Small intestine (tissue), 7 donors: ENCODE results near the gene TNKS2. TPM values are rescaled to one million over a fixed set of nuclear protein-coding genes. Genes with fewer than 3 reads are reported as not detected.

Source experiments
- DNase-seq, 2 donors: peaks; one replicate each; pipeline versions ENCODE4 v3.0.0 to v3.0.0-alpha.2; 2013
- FAIRE-seq: peaks from 2 replicates; lab custom pipeline; 2012; peaks lifted over from hg19 to GRCh38; lab: Jason Lieb, UNC
- H3K27ac ChIP-seq, 3 donors: one replicate each; pipeline ENCODE4 v1.5.1; 2013; ENCODE audit warnings: low read length in 2 of 3, mild to moderate bottlenecking in 2 of 3, control low read depth in 1 of 3, inconsistent platforms in 1 of 3, low read depth in 1 of 3, moderate library complexity in 1 of 3
- H3K27me3 ChIP-seq, 3 donors: one replicate each; pipeline ENCODE4 v1.6.1; 2013; ENCODE audit warnings: low read length in 3 of 3, inconsistent platforms in 1 of 3; ENCODE audit not compliant: control insufficient read depth in 3 of 3, insufficient read depth in 3 of 3
- H3K36me3 ChIP-seq, 3 donors: one replicate each; pipeline ENCODE4 v1.6.1; 2013; ENCODE audit warnings: low read length in 3 of 3, inconsistent platforms in 1 of 3, low read depth in 1 of 3, mild to moderate bottlenecking in 1 of 3, moderate library complexity in 1 of 3; ENCODE audit not compliant: control insufficient read depth in 3 of 3, insufficient read depth in 2 of 3
- H3K4me1 ChIP-seq, 3 donors: one replicate each; pipeline ENCODE4 v1.6.1; 2013; ENCODE audit warnings: low read length in 2 of 3, inconsistent platforms in 1 of 3, low read depth in 1 of 3, mild to moderate bottlenecking in 1 of 3, moderate library complexity in 1 of 3; ENCODE audit not compliant: control insufficient read depth in 3 of 3, insufficient read depth in 2 of 3
- H3K4me3 ChIP-seq, 3 donors: one replicate each; pipeline ENCODE4 v1.5.1; 2013; ENCODE audit warnings: low read length in 3 of 3, control low read depth in 1 of 3, inconsistent platforms in 1 of 3, low read depth in 1 of 3, mild to moderate bottlenecking in 1 of 3, moderate library complexity in 1 of 3
- H3K9me3 ChIP-seq, 2 donors: one replicate each; pipeline ENCODE4 v1.6.1; 2013; ENCODE audit warnings: low read depth in 1 of 2, low read length in 1 of 2; ENCODE audit not compliant: control insufficient read depth in 2 of 2, insufficient read depth in 1 of 2
- WGBS, 3 donors: extraction: QIAGEN DNeasy Blood & Tissue Kit; methylation state at CpG; one replicate each; pipeline ENCODE4 v1.1.7; 2013; 5-methylcytosine and 5-hydroxymethylcytosine counted together
- polyA plus RNA-seq, 4 donors: library from polyadenylated mRNA; stranded (reverse) in 3 of 4; unstranded in 1 of 4; fragments of 200-250 nt in 3 of 4; fragments of 120-200 nt in 1 of 4; gene quantifications; one replicate each; pipeline versions ENCODE4 v1.2.1 to v1.2.3, GENCODE V29; 2013
- donor health status: healthy with polysubstance abuse.
- donor health status: control.
- donor health status: control.
- donor health status: Bipolar disorder and iron deficiency.
- donor health status: healthy.

TNKS2 gene
- polyA plus RNA-seq, 4 donors: 9.2 to 30.0 (median 10.2) TPM

DNA sequence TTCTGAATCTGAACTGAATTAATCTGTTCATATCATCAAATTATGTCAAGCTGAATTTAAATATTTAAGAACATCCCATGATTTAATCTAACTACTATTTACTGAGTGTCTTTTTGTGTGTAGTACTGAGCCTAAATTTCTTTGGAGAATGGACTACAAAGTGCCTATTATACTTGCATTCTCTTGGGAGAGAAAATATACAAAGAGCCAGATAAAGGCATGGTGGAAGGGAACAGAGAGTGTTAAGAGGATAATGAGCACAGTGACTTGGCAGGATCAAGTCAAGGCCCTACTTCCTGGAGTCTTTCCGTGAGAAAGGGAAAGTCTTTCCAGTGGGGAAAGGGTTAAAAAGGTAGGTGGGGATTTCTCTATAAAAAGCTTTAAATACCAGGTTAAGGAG is 15.0 kb downstream of the TNKS2 start:
- FAIRE-seq: no peak

GRCh38 chr10:91816981-91817380 is 18.8 kb downstream of the TNKS2 start:
- no peak overlapping the region for H3K4me3 ChIP-seq
- H3K9me3 ChIP-seq: no peaks in the 10 kb centered on the region
- FAIRE-seq (no peak), DNase-seq (no peak)
- no peaks in the 10 kb centered on the region for H3K27me3 ChIP-seq
- 82 to 87% (median 83%) methylated on average over 2 of the region's 2 CpGs for WGBS, 3 donors
- H3K4me1 ChIP-seq: no peaks in the 10 kb centered on the region
- peaks cover 4 to 26% (median 11%) of the 10 kb centered on the region in 3 donors for H3K36me3 ChIP-seq
- H3K27ac ChIP-seq: no peak overlapping the region

More for the DNA sequence above, 15.0 kb downstream of the TNKS2 start:
- DNase-seq: no peak
- H3K9me3 ChIP-seq: no peaks in the 10 kb centered on the region
- H3K4me1 ChIP-seq: no peaks in the 10 kb centered on the region
- no peak overlapping the region for H3K27ac ChIP-seq
- no peaks in the 10 kb centered on the region for H3K27me3 ChIP-seq
- WGBS, 3 donors: 78 to 89% (median 87%) methylated on average over 1 of the region's 1 CpG
- H3K36me3 ChIP-seq: peaks cover 2 to 21% (median 5%) of the 10 kb centered on the region in 3 donors
- no peak overlapping the region for H3K4me3 ChIP-seq

DNA sequence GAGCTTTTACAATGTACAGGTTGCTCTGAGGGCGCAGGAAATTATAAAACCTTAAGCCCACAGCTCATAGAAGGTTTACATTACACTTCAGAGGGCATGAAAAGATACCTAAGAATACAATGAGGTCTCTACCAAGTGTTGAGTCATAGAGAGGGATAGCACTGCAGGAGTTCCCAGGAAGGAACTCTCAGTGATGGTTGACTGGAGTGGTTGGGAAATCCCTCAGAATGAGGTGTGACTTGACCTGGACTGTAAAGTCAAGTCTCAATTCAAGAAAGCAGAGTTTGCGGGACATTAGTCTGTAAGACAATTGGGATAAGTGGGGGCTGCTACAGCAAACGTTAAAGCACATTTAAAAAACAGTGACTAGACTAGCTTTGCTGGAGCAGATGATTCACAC is 21.9 kb downstream of the TNKS2 start:
- 72 to 91% (median 85%) methylated on average over 3 of the region's 3 CpGs for WGBS, 3 donors
- Histone ChIP-seq H3K27ac (no peak overlapping the region), H3K9me3 (no peaks in the 10 kb centered on the region), H3K27me3 (no peaks in the 10 kb centered on the region), H3K4me3 (no peak overlapping the region), H3K36me3 (peaks cover 2 to 23% (median 23%) of the 10 kb centered on the region in 3 donors), H3K4me1 (no peaks in the 10 kb centered on the region)
- FAIRE-seq (no peak), DNase-seq (no peak)

- no peak for DNase-seq
- FAIRE-seq: no peak
- Histone ChIP-seq H3K9me3 (no peaks in the 10 kb centered on the region), H3K36me3 (peaks cover 10 to 22% (median 17%) of the 10 kb centered on the region in 3 donors), H3K4me3 (no peak overlapping the region), H3K27ac (no peak overlapping the region), H3K27me3 (no peaks in the 10 kb centered on the region), H3K4me1 (no peaks in the 10 kb centered on the region)
- WGBS, 3 donors: 94 to 100% (median 98%) methylated on average over 1 of the region's 1 CpG
Observed at GRCh38 chr10:91824076-91824475, 25.9 kb downstream of the TNKS2 start.

DNA sequence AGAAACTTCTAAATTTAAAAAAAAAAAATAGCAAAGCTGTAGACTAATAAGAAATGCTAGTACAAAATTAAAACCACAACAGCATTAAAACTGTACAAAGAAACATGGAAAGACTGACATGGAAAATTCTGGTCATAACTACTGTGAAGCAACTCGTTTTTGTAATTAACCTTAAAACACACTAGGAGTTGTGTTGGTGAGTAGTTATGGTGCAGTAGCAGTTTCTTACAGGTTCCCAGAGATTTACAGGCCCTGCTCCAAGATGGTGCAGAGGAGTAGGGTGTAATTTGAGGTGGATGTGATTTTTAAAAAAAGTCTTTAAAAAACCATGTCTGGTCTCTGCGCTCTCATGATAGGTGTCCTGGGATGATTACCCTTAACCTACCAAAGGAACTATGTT is 31.0 kb downstream of the TNKS2 start:
- Histone ChIP-seq H3K9me3 (no peaks in the 10 kb centered on the region), H3K27ac (no peak overlapping the region), H3K27me3 (no peaks in the 10 kb centered on the region), H3K4me1 (no peaks in the 10 kb centered on the region), H3K4me3 (no peak overlapping the region), H3K36me3 (peaks cover 7 to 22% (median 8%) of the 10 kb centered on the region in 3 donors)
- no peak for FAIRE-seq
- WGBS, 3 donors: 73 to 85% (median 81%) methylated on average over 2 of the region's 2 CpGs
- no peak for DNase-seq

- Histone ChIP-seq H3K27me3 (no peaks in the 10 kb centered on the region), H3K27ac (no peak overlapping the region), H3K4me3 (no peak overlapping the region), H3K9me3 (no peaks in the 10 kb centered on the region), H3K4me1 (no peaks in the 10 kb centered on the region), H3K36me3 (peaks cover 12 to 22% (median 14%) of the 10 kb centered on the region in 3 donors)
- 76 to 92% (median 90%) methylated on average over 3 of the region's 3 CpGs for WGBS, 3 donors
- peak; percentile 2 to 5 for DNase-seq
- FAIRE-seq: no peak
Observed at GRCh38 chr10:91838199-91838598, 40.0 kb downstream of the TNKS2 start.

DNA sequence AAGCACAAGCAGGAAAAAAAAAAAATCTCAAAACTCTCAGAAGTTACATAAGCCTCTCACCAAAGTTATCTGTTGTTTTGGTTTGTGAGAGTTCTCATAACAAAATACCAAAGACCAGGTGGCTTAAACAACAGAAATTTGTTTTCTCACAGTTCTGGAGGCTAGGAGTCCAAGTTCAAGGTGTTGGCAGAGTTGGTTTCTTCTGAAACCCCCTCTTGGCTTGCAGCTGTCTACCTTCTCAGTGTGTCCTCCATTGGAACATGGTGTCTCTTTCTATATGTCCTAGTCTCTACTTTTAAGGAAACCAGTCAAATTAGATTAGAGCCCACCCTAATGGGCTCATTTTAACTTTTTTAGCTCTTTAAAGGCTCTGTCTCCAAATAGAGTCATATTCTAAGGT is 44.9 kb downstream of the TNKS2 start:
- H3K9me3 ChIP-seq: no peaks in the 10 kb centered on the region
- FAIRE-seq (no peak), DNase-seq (no peak)
- no peaks in the 10 kb centered on the region for H3K27me3 ChIP-seq
- peaks cover 14 to 25% (median 21%) of the 10 kb centered on the region in 3 donors for H3K36me3 ChIP-seq
- H3K27ac ChIP-seq: no peak overlapping the region
- no peak overlapping the region for H3K4me3 ChIP-seq
- H3K4me1 ChIP-seq: no peaks in the 10 kb centered on the region

GRCh38 chr10:91856637-91857036 is 58.4 kb downstream of the TNKS2 start:
- DNase-seq (peak in 1 of 2 donors; percentile 5), FAIRE-seq (no peak)
- Histone ChIP-seq H3K9me3 (no peaks in the 10 kb centered on the region), H3K4me3 (no peak overlapping the region), H3K36me3 (peaks cover 7 to 17% (median 15%) of the 10 kb centered on the region in 3 donors), H3K27me3 (no peaks in the 10 kb centered on the region), H3K27ac (no peak overlapping the region), H3K4me1 (no peaks in the 10 kb centered on the region)
- 84 to 93% (median 91%) methylated on average over 6 of the region's 6 CpGs for WGBS, 3 donors

DNA sequence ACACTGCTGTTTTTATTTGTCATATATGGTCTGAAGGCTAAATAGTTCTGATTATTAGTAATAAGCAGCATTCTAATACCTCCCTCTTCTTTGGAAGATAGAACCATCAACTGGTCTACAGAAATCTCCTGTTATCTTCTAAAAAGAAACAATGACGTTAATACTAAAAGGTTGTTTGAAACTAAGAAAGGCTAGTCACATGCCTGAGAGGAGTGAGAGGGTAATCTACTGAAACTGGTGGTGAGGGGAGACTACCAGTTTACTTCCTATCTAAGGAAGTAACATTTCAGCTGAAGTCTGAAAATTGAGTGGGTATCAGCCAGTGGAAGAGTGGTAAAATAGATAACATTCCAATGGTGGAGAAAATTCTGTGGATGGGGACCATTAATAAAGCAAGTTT is 62.7 kb downstream of the TNKS2 start:
- WGBS, 3 donors: 86 to 90% (median 86%) methylated on average over 1 of the region's 1 CpG
- DNase-seq (no peak), FAIRE-seq (no peak)
- Histone ChIP-seq H3K36me3 (peaks cover 3 to 21% (median 12%) of the 10 kb centered on the region in 3 donors), H3K9me3 (no peaks in the 10 kb centered on the region), H3K4me3 (no peak overlapping the region), H3K27me3 (no peaks in the 10 kb centered on the region), H3K27ac (no peak overlapping the region), H3K4me1 (no peaks in the 10 kb centered on the region)
